Endothelial cell of umbilical vein (primary cell): ENCODE data around the gene SPIRE1. TPM values are rescaled to one million over a fixed set of nuclear protein-coding genes. Genes with fewer than 3 reads are reported as not detected.

ENCODE experiments used
- BruUV-seq: library from RNA; stranded (reverse); fragments of 400-500 nt; replicated peaks from 2 replicates; lab custom pipeline; 2021; lab: Mats Ljungman, UMichigan
- CTCF ChIA-PET: fragments of 300-600, 350-600 bp; sonication (Branson Sonifier 250); formaldehyde crosslinking; loops from one replicate; lab custom pipeline; 2021; ENCODE audit warnings: antibody characterized with exemption, inconsistent platforms; lab: Charles Lee
- POLR2A ChIA-PET: fragments of 300-600, 350-600 bp; sonication (Branson Sonifier 250); formaldehyde crosslinking; loops from one replicate; lab custom pipeline; 2021; ENCODE audit warnings: antibody characterized with exemption, inconsistent platforms; lab: Charles Lee
- DNase-seq: peaks from one replicate; pipeline ENCODE4 v3.0.0-alpha.2; 2011; ENCODE audit warnings: low read depth, low spot score
- FAIRE-seq: peaks from 2 replicates; lab custom pipeline; 2011; peaks lifted over from hg19 to GRCh38; lab: Jason Lieb, UNC
- H2AFZ ChIP-seq: 2 replicates; pipeline ENCODE4 v1.6.0; 2012; ENCODE audit warnings: low read depth, low read length, control low read depth, inconsistent platforms
- H3K27ac ChIP-seq: 2 replicates; pipeline ENCODE4 v1.5.1; 2011; ENCODE audit warnings: low read depth, mild to moderate bottlenecking, control low read depth, low read length, moderate library complexity; ENCODE audit not compliant: insufficient read depth
- H3K27me3 ChIP-seq, 2 experiments: 2 replicates each; pipeline versions ENCODE4 v1.6.0 to v1.6.1; 2011; ENCODE audit warnings: low read length in 2 of 2, mixed read lengths in 1 of 2; ENCODE audit not compliant: control insufficient read depth in 2 of 2, insufficient read depth in 2 of 2
- H3K36me3 ChIP-seq, 2 experiments: 2 replicates in 1 of 2; 3 replicates in 1 of 2; pipeline ENCODE4 v1.5.1; 2011; ENCODE audit warnings: low read length in 2 of 2, mild to moderate bottlenecking in 1 of 2, moderate library complexity in 1 of 2; ENCODE audit not compliant: control insufficient read depth in 2 of 2, insufficient read depth in 2 of 2; ENCODE audit errors: extremely low read depth in 1 of 2
- H3K4me1 ChIP-seq: 3 replicates; pipeline ENCODE4 v1.5.1; 2011; ENCODE audit warnings: mild to moderate bottlenecking, low read length; ENCODE audit not compliant: control insufficient read depth, insufficient read depth; ENCODE audit errors: extremely low read depth
- H3K4me2 ChIP-seq: 2 replicates; pipeline ENCODE4 v1.6.1; 2011; ENCODE audit warnings: low read length, control low read depth, mixed read lengths; ENCODE audit not compliant: insufficient read depth
- H3K4me3 ChIP-seq, 3 experiments: fragments of 200-600 bp in 1 of 3; sonication (generic), shearing (Covaris generic) in 1 of 3; replicated peaks in 1 of 3; 2 replicates each; pipeline ENCODE4 v1.5.1; 2011 to 2016; ENCODE audit warnings: control low read depth in 3 of 3, low read length in 3 of 3, mild to moderate bottlenecking in 2 of 3, inconsistent platforms in 1 of 3, low read depth in 1 of 3, moderate library complexity in 1 of 3; ENCODE audit not compliant: insufficient read depth in 1 of 3
- H3K79me2 ChIP-seq: 2 replicates; pipeline ENCODE4 v1.6.0; 2012; ENCODE audit warnings: low read length, inconsistent platforms; ENCODE audit not compliant: control insufficient read depth, insufficient read depth
- H3K9ac ChIP-seq: replicated peaks from 2 replicates; pipeline ENCODE3; 2011; ENCODE audit warnings: low read length, control low read depth; ENCODE audit not compliant: insufficient read depth; ENCODE audit errors: extremely low read depth
- H3K9me1 ChIP-seq: replicated peaks from 3 replicates; pipeline ENCODE4 v1.6.0; 2011; ENCODE audit warnings: mild to moderate bottlenecking, low read length; ENCODE audit not compliant: control insufficient read depth, insufficient read depth; ENCODE audit errors: extremely low read depth
- H3K9me3 ChIP-seq: replicated peaks from 2 replicates; pipeline ENCODE4 v1.5.1; 2012; ENCODE audit warnings: low read length, inconsistent platforms; ENCODE audit not compliant: control insufficient read depth, insufficient read depth
- H4K20me1 ChIP-seq: replicated peaks from 2 replicates; pipeline ENCODE3; 2011; ENCODE audit warnings: mild to moderate bottlenecking, low read length; ENCODE audit not compliant: control insufficient read depth, insufficient read depth; ENCODE audit errors: extremely low read depth
- CTCF ChIP-seq, 2 donors: IDR thresholded peaks; 1 replicate in 1 of 2; 2 replicates in 1 of 2; pipeline ENCODE4 v1.5.1; 2011; ENCODE audit warnings: low read length in 2 of 2, mild to moderate bottlenecking in 2 of 2, moderate library complexity in 2 of 2, control low read depth in 1 of 2, inconsistent platforms in 1 of 2, low read depth in 1 of 2; ENCODE audit not compliant: insufficient read depth in 1 of 2; ENCODE audit errors: extremely low read depth in 1 of 2
- EZH2 ChIP-seq: IDR thresholded peaks from 2 replicates; pipeline ENCODE4 v1.6.1; 2012; ENCODE audit warnings: borderline replicate concordance, low read depth, mild to moderate bottlenecking, moderate library complexity, low read length, inconsistent platforms; ENCODE audit not compliant: severe bottlenecking
- FOS ChIP-seq: IDR thresholded peaks from 2 replicates; pipeline ENCODE4 v1.6.1; 2011; ENCODE audit warnings: mild to moderate bottlenecking, low read length, moderate library complexity, borderline replicate concordance; ENCODE audit not compliant: insufficient read depth
- GATA2 ChIP-seq: IDR thresholded peaks from 2 replicates; pipeline ENCODE4 v1.7.0; 2011; ENCODE audit warnings: low read depth, mild to moderate bottlenecking, moderate library complexity, mixed read lengths, low read length; ENCODE audit not compliant: insufficient read length, insufficient read depth
- JUN ChIP-seq: IDR thresholded peaks from 2 replicates; pipeline ENCODE4 v1.6.1; 2011; ENCODE audit warnings: borderline replicate concordance, low read depth; ENCODE audit not compliant: insufficient read length, insufficient read depth
- MAX ChIP-seq: IDR thresholded peaks from 2 replicates; pipeline ENCODE4 v1.6.1; 2011; ENCODE audit not compliant: insufficient read depth, insufficient read length
- MYC ChIP-seq: IDR thresholded peaks from one replicate; pipeline ENCODE4 v1.6.1; 2011; ENCODE audit warnings: mild to moderate bottlenecking, low read depth, low read length
- POLR2A ChIP-seq: IDR thresholded peaks from 2 replicates; pipeline ENCODE4 v1.6.1; 2012; ENCODE audit warnings: low read depth, mild to moderate bottlenecking, control low read depth, low read length
- POLR2AphosphoS5 ChIP-seq: IDR thresholded peaks from 2 replicates; pipeline ENCODE4 v1.6.1; 2012; ENCODE audit warnings: low read depth, mild to moderate bottlenecking, control low read depth, low read length, moderate library complexity; ENCODE audit not compliant: insufficient read depth
- dilution Hi-C: fragments of 300-500 bp; cut with MboI; formaldehyde crosslinking; loops from one replicate; pipeline ENCODE4 v1.15.0; 2019; ENCODE audit warnings: low sequenced_read_pairs; ENCODE audit not compliant: extremely low pct_ligation_motif_present
- intact Hi-C: fragments of 100-400 bp; cut with micrococcal nuclease; formaldehyde crosslinking; loops from one replicate; pipeline ENCODE4 v1.10.0; 2022
- polyA plus RNA-seq, 4 experiments: library from polyadenylated mRNA; depleted of rRNA in 3 of 4; stranded (reverse) in 3 of 4; unstranded in 1 of 4; fragments of >200 nt; gene quantifications; 2 replicates each; pipeline versions ENCODE4 v1.2.1 to v1.2.3, GENCODE V29; 2011 to 2012; ENCODE audit warnings: missing spikeins in 1 of 4
- total RNA-seq: library from RNA; stranded (reverse); gene quantifications from 2 replicates; pipeline ENCODE4 v1.2.3, GENCODE V29; 2021

SPIRE1 gene
- total and polyA plus RNA-seq, 2 donors (not counting 3 experiments of a cell fraction or from before 2014, with no cell fraction given) = 13.1 to 44.0 TPM

- Histone ChIP-seq H4K20me1 (peaks cover 6% of the 10 kb centered on the region), H3K27me3 (no peaks in the 10 kb centered on the region), H3K9ac (no peak overlapping the region), H2AFZ (no peak overlapping the region), H3K9me1 (no peaks in the 10 kb centered on the region), H3K79me2 (peaks cover 88% of the 10 kb centered on the region), H3K4me2 (peak overlapping the region; percentile 34), H3K4me3 (no peak overlapping the region), H3K36me3 (no peaks in the 10 kb centered on the region), H3K27ac (no peak overlapping the region), H3K9me3 (no peaks in the 10 kb centered on the region), H3K4me1 (peaks cover 24% of the 10 kb centered on the region)
- dilution Hi-C loops (no loop called here), intact Hi-C loops (loop anchor here (10.0 kb wide), 2 partner anchors 188 to 368 kb away; no protein-coding TSS in a partner anchor)
- TF ChIP-seq GATA2 = no peak
- no peak for TF ChIP-seq FOS
- no peak for TF ChIP-seq MAX
- TF ChIP-seq CTCF (IDR thresholded peaks at IDR 0.05; ENCODE audit: extremely low read depth in 1 of 2, insufficient read depth in 1 of 2, low read depth in 1 of 2, low read length in 2 of 2) = no peak
- no peak for TF ChIP-seq JUN
- no peak for TF ChIP-seq POLR2AphosphoS5
- no peak for TF ChIP-seq EZH2
- no peak for TF ChIP-seq MYC
- TF ChIP-seq POLR2A = no peak
- BruUV-seq = no TSS peak
- CTCF ChIA-PET = interaction anchor here (1.4 to 1.7 kb wide), 2 partner anchors 12 to 137 kb away, joined by 4 to 5 read pairs; no protein-coding TSS in a partner anchor
- DNase-seq (peak; percentile 34), FAIRE-seq (peak; percentile 63)
- POLR2A ChIA-PET = no interaction called here
Observed at GRCh38 chr18:12652861-12653401, 5.0 kb downstream of the SPIRE1 start.
